ENCODE measurements around the gene RIMS4.

RIMS4 gene

GRCh38 chr20:44736170-44737021 is 74.0 kb downstream of the RIMS4 start:
- peak; percentile 22 for DNase-seq

GRCh38 chr20:44735816-44736169 is 74.6 kb downstream of the RIMS4 start:
- no peak for DNase-seq

- DNase-seq: no peak
These were observed 75.4 kb downstream of the RIMS4 start for GRCh38 chr20:44734938-44735337.

- DNase-seq: peak; percentile 61
These were observed 76.8 kb downstream of the RIMS4 start for GRCh38 chr20:44733341-44734069.

DNA sequence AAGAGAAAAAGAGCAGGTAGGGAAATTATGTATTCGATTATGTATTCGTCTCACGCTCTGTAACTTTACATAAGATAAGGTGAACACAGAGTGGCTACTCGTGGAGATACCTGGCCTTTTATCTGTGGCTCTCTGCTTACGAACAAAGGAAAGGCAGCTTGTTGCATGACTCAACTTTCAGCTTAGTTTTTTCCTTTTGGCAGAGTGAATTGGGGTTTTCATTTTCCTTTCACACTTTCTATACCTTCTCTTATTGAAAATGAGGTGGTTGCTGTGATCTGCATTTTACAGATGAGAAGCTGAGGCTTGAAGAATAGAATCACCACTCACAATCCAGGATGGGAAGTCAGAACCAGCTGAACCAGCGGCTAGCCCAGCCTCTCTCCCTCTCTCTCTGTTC is 78.0 kb downstream of the RIMS4 start:
- no peak for DNase-seq

- no peak for DNase-seq
These were observed 78.7 kb downstream of the RIMS4 start for GRCh38 chr20:44731657-44732056.

DNA sequence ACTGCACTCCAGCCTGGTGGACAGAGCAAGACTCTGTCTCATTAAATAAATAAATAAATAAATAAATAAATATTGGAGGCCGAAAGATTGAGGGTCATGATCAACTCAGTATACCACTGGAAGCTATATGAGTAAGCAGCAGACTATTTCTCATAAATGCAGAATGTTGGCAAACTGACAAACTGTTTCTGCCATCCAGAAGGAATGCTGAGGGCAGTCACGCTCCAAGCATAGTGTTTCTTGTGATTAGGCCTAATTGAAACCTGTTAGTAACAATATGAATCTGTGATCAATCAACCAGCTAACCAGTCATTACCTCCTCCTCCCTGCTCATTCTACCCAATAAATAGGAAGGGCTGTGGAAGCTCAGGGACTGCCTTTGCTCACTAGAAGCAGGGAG is 79.9 kb downstream of the RIMS4 start:
- DNase-seq: no peak

DNA sequence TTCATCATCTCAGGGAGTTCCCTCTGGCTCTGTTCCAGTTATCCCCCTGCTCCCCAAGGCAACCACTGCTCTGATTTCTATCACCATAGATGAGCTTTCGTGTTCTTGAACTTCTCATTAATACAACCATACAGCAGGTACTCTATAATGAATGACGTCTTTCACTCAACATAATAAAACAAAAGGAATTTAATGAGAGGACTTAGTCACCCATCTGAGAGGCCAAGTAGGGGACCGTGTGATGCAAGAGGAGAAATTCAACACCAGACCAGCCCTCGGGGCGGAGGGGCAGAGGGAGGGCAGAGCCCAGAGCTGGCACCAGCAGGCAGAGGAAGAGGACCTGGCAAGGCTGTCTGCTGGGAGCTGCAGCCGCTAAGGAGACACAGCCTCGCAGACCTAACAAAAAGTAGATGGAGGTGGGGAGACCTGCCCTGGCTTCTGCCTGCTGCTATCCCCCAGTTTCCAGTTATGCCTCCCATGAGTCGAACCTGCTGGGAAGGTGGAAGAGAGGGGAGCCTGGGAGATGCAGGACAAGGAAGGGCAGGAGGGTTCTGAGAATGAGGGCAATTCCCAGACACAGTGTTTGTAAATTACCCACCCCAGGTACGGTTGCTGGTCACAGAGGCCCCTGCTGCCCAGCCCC is 81.4 kb downstream of the RIMS4 start:
- DNase-seq: peak; percentile 82

- no peak for DNase-seq
These were observed 82.7 kb downstream of the RIMS4 start for GRCh38 chr20:44727651-44728050.

DNA sequence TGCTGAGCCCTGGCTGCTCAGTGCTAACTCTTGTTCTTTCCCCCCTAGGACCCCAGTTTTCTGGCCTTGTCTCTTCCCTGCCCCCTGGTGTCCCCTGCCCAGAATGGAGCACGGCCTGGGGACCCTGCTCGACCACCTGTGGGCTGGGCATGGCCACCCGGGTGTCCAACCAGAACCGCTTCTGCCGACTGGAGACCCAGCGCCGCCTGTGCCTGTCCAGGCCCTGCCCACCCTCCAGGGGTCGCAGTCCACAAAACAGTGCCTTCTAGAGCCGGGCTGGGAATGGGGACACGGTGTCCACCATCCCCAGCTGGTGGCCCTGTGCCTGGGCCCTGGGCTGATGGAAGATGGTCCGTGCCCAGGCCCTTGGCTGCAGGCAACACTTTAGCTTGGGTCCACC is 83.3 kb downstream of the RIMS4 start:
- no peak for DNase-seq

GRCh38 chr20:44725837-44726236 is 84.5 kb downstream of the RIMS4 start:
- no peak for DNase-seq

- no peak for DNase-seq
These were observed 85.8 kb downstream of the RIMS4 start for GRCh38 chr20:44724423-44725091.

- no peak for DNase-seq
These were observed 86.5 kb downstream of the RIMS4 start for GRCh38 chr20:44723798-44724362.

- DNase-seq: no peak
These were observed 87.0 kb downstream of the RIMS4 start for GRCh38 chr20:44723391-44723790.

GRCh38 chr20:44722990-44723389 is 87.4 kb downstream of the RIMS4 start:
- no peak for DNase-seq

GRCh38 chr20:44721785-44722054 is 88.6 kb downstream of the RIMS4 start:
- no peak for DNase-seq

DNA sequence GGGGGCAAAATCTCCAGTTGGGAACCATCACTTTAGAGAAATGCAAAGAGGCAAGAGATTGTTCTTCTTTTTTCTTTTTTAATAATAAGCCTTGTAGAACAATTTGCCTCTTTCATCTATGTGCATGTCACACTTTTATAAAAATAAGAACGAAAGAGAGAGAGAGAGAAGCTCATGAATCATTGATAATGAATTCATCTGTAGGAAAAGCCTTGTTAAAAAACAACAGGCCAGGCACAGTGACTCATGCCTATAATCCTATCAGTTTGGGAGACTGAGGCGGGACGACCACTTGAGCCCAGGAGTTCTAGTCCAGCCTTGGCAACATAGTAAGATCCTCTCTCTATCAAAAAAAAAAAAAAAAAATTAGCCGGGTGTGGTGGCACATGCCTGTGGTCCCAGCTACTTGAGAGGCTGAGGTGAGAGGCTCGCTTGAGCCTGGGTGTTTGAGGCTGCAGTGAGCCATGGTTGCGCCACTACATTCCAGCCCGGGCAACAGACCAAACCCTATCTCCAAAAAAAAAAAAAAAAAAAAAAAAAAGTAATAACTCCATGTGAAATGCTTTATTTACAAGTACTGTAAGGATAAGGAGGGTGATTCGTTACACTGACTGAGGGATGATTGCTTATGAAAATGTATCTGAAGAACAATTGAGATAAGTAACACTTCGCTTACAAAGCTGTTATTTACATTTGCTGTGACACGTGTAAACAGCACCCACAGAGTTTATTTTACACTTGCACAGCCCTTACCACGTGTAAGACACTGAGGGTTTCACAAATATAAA is 89.2 kb downstream of the RIMS4 start:
- DNase-seq: no peak

DNA sequence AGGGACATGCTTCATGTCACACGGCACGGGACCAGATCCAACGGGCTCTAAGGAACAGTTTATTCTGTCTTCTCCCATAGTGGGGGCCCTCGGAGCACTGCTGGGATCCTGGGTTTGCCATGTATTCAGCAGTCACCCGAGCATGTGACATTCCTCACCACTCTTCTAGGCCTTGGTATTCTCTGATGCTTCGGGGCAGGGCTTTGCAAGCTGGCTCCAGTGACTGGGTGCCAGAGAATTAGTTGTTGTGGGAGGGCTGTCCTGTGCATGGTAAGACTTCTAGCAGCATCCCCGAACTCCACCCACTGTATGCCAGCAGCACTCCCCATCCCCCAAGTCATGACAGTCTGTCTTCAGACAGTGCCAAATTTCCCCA is 89.7 kb downstream of the RIMS4 start:
- DNase-seq: peak; percentile 19

DNA sequence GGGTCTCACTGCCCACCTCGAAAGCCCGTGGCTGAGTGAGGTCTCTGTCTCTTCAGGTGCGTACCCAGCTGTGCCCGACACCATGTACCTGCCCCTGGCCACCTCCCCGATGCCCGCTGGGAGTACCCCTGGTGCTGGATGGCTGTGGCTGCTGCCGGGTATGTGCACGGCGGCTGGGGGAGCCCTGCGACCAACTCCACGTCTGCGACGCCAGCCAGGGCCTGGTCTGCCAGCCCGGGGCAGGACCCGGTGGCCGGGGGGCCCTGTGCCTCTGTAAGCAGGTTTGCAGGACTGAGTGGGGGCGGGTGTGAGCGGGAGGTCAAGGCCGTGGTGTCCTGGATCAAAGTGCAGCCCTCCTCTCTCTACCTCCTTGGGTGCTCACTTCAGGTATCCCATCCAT is 90.5 kb downstream of the RIMS4 start:
- no peak for DNase-seq

DNA sequence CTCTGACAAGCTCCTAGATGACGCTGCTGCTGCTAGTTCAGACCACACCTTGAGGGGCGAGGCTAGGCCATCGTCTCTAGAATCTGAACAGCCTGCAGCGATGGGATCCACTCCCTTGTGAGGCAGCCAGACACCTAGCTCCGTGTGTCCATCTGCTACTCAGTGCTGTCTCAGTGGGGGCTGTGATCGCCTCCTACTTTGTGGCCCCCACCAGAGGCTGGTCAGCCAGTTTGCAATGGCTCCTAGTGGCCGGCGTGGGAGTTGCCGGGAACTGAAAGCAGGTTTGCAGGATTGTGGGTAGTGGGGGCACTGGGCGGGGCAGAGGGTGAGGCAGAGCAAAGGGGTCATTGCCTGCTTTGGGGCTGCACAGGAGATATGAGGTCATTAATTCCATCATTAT is 92.4 kb downstream of the RIMS4 start:
- no peak for DNase-seq

DNA sequence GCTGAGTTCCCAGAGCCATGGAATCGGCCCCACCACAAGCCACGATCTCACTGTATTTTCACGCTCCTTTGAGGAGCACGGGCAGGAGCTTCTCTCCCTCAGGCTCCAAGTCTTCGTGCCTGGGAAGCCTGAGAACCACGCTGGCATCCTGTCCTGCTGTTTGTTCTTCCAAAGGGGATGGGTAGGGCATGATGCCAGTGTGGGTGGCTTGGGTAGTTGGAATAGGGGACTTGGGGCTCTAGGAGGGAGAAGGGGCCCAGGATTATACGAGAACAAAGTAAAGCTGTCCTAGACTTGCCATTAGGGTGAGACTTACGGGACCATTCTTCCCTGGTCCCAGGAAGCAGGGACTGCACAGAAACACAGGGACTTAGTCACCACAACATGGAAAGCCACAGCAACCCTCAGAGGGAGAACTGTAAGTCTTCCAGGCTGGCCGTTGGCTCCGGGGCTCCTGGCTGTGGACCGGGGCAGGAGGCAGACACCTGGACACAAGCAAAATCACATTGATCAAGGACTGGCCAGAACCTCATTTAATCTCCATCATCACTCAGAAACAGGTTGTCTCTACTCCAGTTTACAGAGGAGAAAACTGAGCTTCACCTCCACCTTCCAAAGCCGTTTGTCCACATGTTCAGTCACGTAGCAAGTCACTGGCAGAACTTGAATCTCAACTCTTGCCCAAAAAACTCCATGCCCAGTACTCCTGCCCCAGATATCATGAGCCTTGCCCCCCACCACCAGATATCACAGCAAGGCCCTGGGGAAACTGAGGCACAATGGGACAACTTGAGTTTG is 93.8 kb downstream of the RIMS4 start:
- no peak for DNase-seq
